Astrocyte (in vitro differentiated cells and primary cell): ENCODE measurements around the gene CIPC. TPM values are rescaled to one million over a fixed set of nuclear protein-coding genes. Genes with fewer than 3 reads are reported as not detected.

Experiments used
- DNase-seq: peaks from one replicate; pipeline ENCODE4 v3.0.0-alpha.2; 2010; ENCODE audit warnings: low read depth
- FAIRE-seq: peaks from 2 replicates; lab custom pipeline; 2011; peaks lifted over from hg19 to GRCh38; lab: Jason Lieb, UNC
- H2AFZ ChIP-seq: 2 replicates; pipeline ENCODE4 v1.6.0; 2012; ENCODE audit warnings: low read depth, low read length, inconsistent platforms
- H3K27ac ChIP-seq: 2 replicates; pipeline ENCODE4 v1.5.1; 2011; ENCODE audit warnings: low read depth, low read length, inconsistent platforms
- H3K27me3 ChIP-seq: 2 replicates; pipeline ENCODE4 v1.6.0; 2011; ENCODE audit warnings: low read length, inconsistent platforms; ENCODE audit not compliant: insufficient read depth
- H3K36me3 ChIP-seq: 2 replicates; pipeline ENCODE4 v1.5.1; 2011; ENCODE audit warnings: low read length, inconsistent platforms; ENCODE audit not compliant: insufficient read depth
- H3K4me1 ChIP-seq: 2 replicates; pipeline ENCODE4 v1.5.1; 2011; ENCODE audit warnings: low read length, inconsistent platforms; ENCODE audit not compliant: insufficient read depth
- H3K4me2 ChIP-seq: 2 replicates; pipeline ENCODE4 v1.6.0; 2012; ENCODE audit warnings: low read length, inconsistent platforms
- H3K4me3 ChIP-seq: 2 replicates; pipeline ENCODE4 v1.5.1; 2011; ENCODE audit warnings: low read depth, mild to moderate bottlenecking, low read length, inconsistent platforms; ENCODE audit not compliant: insufficient read depth
- H3K79me2 ChIP-seq: 2 replicates; pipeline ENCODE4 v1.6.0; 2012; ENCODE audit warnings: mild to moderate bottlenecking, low read length, inconsistent platforms; ENCODE audit not compliant: insufficient read depth
- H3K9ac ChIP-seq: 2 replicates; pipeline ENCODE4 v1.6.0; 2012; ENCODE audit warnings: mild to moderate bottlenecking, low read length, inconsistent platforms
- H3K9me3 ChIP-seq: 2 replicates; pipeline ENCODE4 v1.5.1; 2012; ENCODE audit warnings: low read depth, mild to moderate bottlenecking, low read length, inconsistent platforms; ENCODE audit not compliant: insufficient read depth
- H4K20me1 ChIP-seq: 2 replicates; pipeline ENCODE4 v1.6.0; 2012; ENCODE audit warnings: low read length, inconsistent platforms; ENCODE audit not compliant: insufficient read depth
- H3K27ac Mint-ChIP-seq: one replicate; pipeline ENCODE4 v1.8.0; 2021; ENCODE audit warnings: mild to moderate bottlenecking, mixed read lengths; ENCODE audit not compliant: unreplicated experiment
- H3K27me3 Mint-ChIP-seq: one replicate; pipeline ENCODE4 v1.8.0; 2021; ENCODE audit warnings: low read depth, mixed read lengths; ENCODE audit not compliant: unreplicated experiment
- H3K36me3 Mint-ChIP-seq: one replicate; pipeline ENCODE4 v1.8.0; 2021; ENCODE audit warnings: low read depth, mixed read lengths; ENCODE audit not compliant: unreplicated experiment
- H3K4me1 Mint-ChIP-seq: one replicate; pipeline ENCODE4 v1.8.0; 2021; ENCODE audit warnings: low read depth, mixed read lengths; ENCODE audit not compliant: unreplicated experiment
- H3K4me3 Mint-ChIP-seq: one replicate; pipeline ENCODE4 v1.8.0; 2021; ENCODE audit warnings: mild to moderate bottlenecking, moderate library complexity, mixed read lengths; ENCODE audit not compliant: unreplicated experiment
- H3K9me3 Mint-ChIP-seq: one replicate; pipeline ENCODE4 v1.8.0; 2021; ENCODE audit warnings: mild to moderate bottlenecking, mixed read lengths; ENCODE audit not compliant: unreplicated experiment
- CTCF ChIP-seq: IDR thresholded peaks from 2 replicates; pipeline ENCODE4 v1.5.1; 2011; ENCODE audit warnings: low read depth, mild to moderate bottlenecking, inconsistent platforms, low read length, moderate library complexity; ENCODE audit not compliant: insufficient read depth
- EZH2 ChIP-seq: IDR thresholded peaks from 2 replicates; pipeline ENCODE4 v1.6.1; 2012; ENCODE audit warnings: mild to moderate bottlenecking, low read length, inconsistent platforms; ENCODE audit not compliant: insufficient read depth
- total RNA-seq: library from RNA; stranded (reverse); gene quantifications from 2 replicates; pipeline ENCODE4 v1.2.1, GENCODE V29; 2021

CIPC gene
- total RNA-seq, 1 donor from 2014 or later: 20.2 TPM

GRCh38 chr14:77083082-77083481 lies 15.0 kb upstream of the CIPC start:
- DNase-seq (no peak), FAIRE-seq (no peak)
- Mint-ChIP-seq H3K27me3 (no peaks in the 10 kb centered on the region), H3K36me3 (no peaks in the 10 kb centered on the region), H3K4me1 (peaks cover 15% of the 10 kb centered on the region), H3K9me3 (peaks cover 6% of the 10 kb centered on the region), H3K27ac (peak overlapping the region; percentile 15), H3K4me3 (no peak overlapping the region)
- no peak overlapping the region for H3K27ac ChIP-seq
- H2AFZ ChIP-seq: no peak overlapping the region
- peaks cover 4% of the 10 kb centered on the region for H3K27me3 ChIP-seq
- no peaks in the 10 kb centered on the region for H3K9me3 ChIP-seq
- no peak for TF ChIP-seq EZH2
- TF ChIP-seq CTCF: no peak
- no peaks in the 10 kb centered on the region for H4K20me1 ChIP-seq
- no peaks in the 10 kb centered on the region for H3K36me3 ChIP-seq
- no peak overlapping the region for H3K9ac ChIP-seq
- H3K4me2 ChIP-seq: no peak overlapping the region
- no peaks in the 10 kb centered on the region for H3K79me2 ChIP-seq
- no peaks in the 10 kb centered on the region for H3K4me1 ChIP-seq
- H3K4me3 ChIP-seq: no peak overlapping the region

GRCh38 chr14:77084985-77085384 lies 13.1 kb upstream of the CIPC start:
- Histone ChIP-seq H3K79me2 (no peaks in the 10 kb centered on the region), H3K27me3 (peaks cover 7% of the 10 kb centered on the region), H3K9me3 (no peaks in the 10 kb centered on the region), H2AFZ (no peak overlapping the region), H3K27ac (no peak overlapping the region), H3K4me2 (no peak overlapping the region), H3K4me3 (no peak overlapping the region), H3K4me1 (no peaks in the 10 kb centered on the region), H3K9ac (no peak overlapping the region), H4K20me1 (no peaks in the 10 kb centered on the region), H3K36me3 (no peaks in the 10 kb centered on the region)
- Mint-ChIP-seq H3K4me3 (no peak overlapping the region), H3K27me3 (peaks cover 3% of the 10 kb centered on the region), H3K9me3 (peaks cover 3% of the 10 kb centered on the region), H3K27ac (peak overlapping the region; percentile 48), H3K36me3 (no peaks in the 10 kb centered on the region), H3K4me1 (peaks cover 15% of the 10 kb centered on the region)
- FAIRE-seq: no peak
- TF ChIP-seq EZH2 (no peak), CTCF (no peak)
- DNase-seq: no peak

GRCh38 chr14:77085538-77085937 lies 12.5 kb upstream of the CIPC start:
- H3K27me3 ChIP-seq: peaks cover 7% of the 10 kb centered on the region
- FAIRE-seq (no peak), DNase-seq (no peak)
- no peak overlapping the region for H3K27ac ChIP-seq
- no peak overlapping the region for H3K4me2 ChIP-seq
- Mint-ChIP-seq H3K36me3 (no peaks in the 10 kb centered on the region), H3K4me1 (peaks cover 15% of the 10 kb centered on the region), H3K4me3 (no peak overlapping the region), H3K27ac (peak overlapping the region; percentile 48), H3K27me3 (peaks cover 3% of the 10 kb centered on the region), H3K9me3 (no peaks in the 10 kb centered on the region)
- no peaks in the 10 kb centered on the region for H3K36me3 ChIP-seq
- no peaks in the 10 kb centered on the region for H3K4me1 ChIP-seq
- no peaks in the 10 kb centered on the region for H3K79me2 ChIP-seq
- no peaks in the 10 kb centered on the region for H3K9me3 ChIP-seq
- no peak overlapping the region for H3K4me3 ChIP-seq
- no peaks in the 10 kb centered on the region for H4K20me1 ChIP-seq
- TF ChIP-seq EZH2: no peak
- no peak for TF ChIP-seq CTCF
- H2AFZ ChIP-seq: peak overlapping the region; percentile 25
- H3K9ac ChIP-seq: no peak overlapping the region
